MCF 10A (cell line): Measurements from ENCODE around the gene KCNB1. TPM values are rescaled to one million over a fixed set of nuclear protein-coding genes. Genes with fewer than 3 reads are reported as not detected.

Experiments used
- BruUV-seq: library from RNA; stranded (reverse); fragments of 400-500 nt; replicated peaks from 2 replicates; lab custom pipeline; 2021; lab: Mats Ljungman, UMichigan
- CTCF ChIA-PET: fragments of 300-600 bp; sonication (Branson Sonifier 250); formaldehyde crosslinking; extraction: SDS; loops from one replicate; lab custom pipeline; 2021; ENCODE audit warnings: antibody characterized with exemption, inconsistent platforms; lab: Yijun Ruan, JAX
- POLR2A ChIA-PET: fragments of 300-600, 350-650 bp; sonication (Branson Sonifier 250); formaldehyde crosslinking; extraction: SDS; loops from one replicate; lab custom pipeline; 2020; ENCODE audit warnings: antibody characterized with exemption, inconsistent platforms; lab: Yijun Ruan, JAX
- DNase-seq: peaks from one replicate; pipeline ENCODE4 v3.0.0-alpha.2; 2018; ENCODE audit not compliant: unreplicated experiment
- H3K27ac Mint-ChIP-seq: one replicate; pipeline ENCODE4 v1.8.0; 2022; ENCODE audit warnings: mild to moderate bottlenecking, low read depth, mixed read lengths; ENCODE audit not compliant: unreplicated experiment
- H3K27me3 Mint-ChIP-seq: one replicate; pipeline ENCODE4 v1.8.0; 2022; ENCODE audit warnings: mixed read lengths; ENCODE audit not compliant: insufficient read depth, unreplicated experiment
- H3K36me3 Mint-ChIP-seq: one replicate; pipeline ENCODE4 v1.8.0; 2022; ENCODE audit warnings: mild to moderate bottlenecking, moderate library complexity, mixed read lengths; ENCODE audit not compliant: insufficient read depth, unreplicated experiment
- H3K4me1 Mint-ChIP-seq: one replicate; pipeline ENCODE4 v1.8.0; 2022; ENCODE audit warnings: mixed read lengths; ENCODE audit not compliant: insufficient read depth, unreplicated experiment
- H3K4me3 Mint-ChIP-seq: one replicate; pipeline ENCODE4 v1.8.0; 2022; ENCODE audit warnings: mild to moderate bottlenecking, moderate library complexity, mixed read lengths; ENCODE audit not compliant: unreplicated experiment
- H3K9me3 Mint-ChIP-seq: one replicate; pipeline ENCODE4 v1.8.0; 2022; ENCODE audit warnings: mixed read lengths; ENCODE audit not compliant: unreplicated experiment
- intact Hi-C: fragments of 100-400 bp; cut with micrococcal nuclease; formaldehyde crosslinking; loops from 2 replicates; pipeline ENCODE4 v1.14.1; 2022
- total RNA-seq: library from RNA; stranded (reverse); gene quantifications from 2 replicates; pipeline ENCODE4 v1.2.3, GENCODE V29; 2022
- TF ChIP-seq, protein P1 (sequence below): fragments of 200-600 bp; IDR thresholded peaks from one replicate; pipeline ENCODE4 v1.8.0; 2022; ENCODE audit warnings: antibody characterized with exemption, mild to moderate bottlenecking; ENCODE audit not compliant: unreplicated experiment

Gene KCNB1
- total RNA-seq, 1 experiment from 2014 or later, result 2.8 TPM

GRCh38 chr20:49403911-49404310 lies 78.6 kb downstream of the KCNB1 start:
- TF ChIP-seq, protein P1, sequence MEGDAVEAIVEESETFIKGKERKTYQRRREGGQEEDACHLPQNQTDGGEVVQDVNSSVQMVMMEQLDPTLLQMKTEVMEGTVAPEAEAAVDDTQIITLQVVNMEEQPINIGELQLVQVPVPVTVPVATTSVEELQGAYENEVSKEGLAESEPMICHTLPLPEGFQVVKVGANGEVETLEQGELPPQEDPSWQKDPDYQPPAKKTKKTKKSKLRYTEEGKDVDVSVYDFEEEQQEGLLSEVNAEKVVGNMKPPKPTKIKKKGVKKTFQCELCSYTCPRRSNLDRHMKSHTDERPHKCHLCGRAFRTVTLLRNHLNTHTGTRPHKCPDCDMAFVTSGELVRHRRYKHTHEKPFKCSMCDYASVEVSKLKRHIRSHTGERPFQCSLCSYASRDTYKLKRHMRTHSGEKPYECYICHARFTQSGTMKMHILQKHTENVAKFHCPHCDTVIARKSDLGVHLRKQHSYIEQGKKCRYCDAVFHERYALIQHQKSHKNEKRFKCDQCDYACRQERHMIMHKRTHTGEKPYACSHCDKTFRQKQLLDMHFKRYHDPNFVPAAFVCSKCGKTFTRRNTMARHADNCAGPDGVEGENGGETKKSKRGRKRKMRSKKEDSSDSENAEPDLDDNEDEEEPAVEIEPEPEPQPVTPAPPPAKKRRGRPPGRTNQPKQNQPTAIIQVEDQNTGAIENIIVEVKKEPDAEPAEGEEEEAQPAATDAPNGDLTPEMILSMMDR, result no peak
- BruUV-seq, result no TSS peak
- POLR2A ChIA-PET, result interaction anchor here (0.6 to 1.3 kb wide), 2 partner anchors 19 to 58 kb away, joined by 3 to 4 read pairs; no protein-coding TSS in a partner anchor
- intact Hi-C loops, result no loop called here
- Mint-ChIP-seq H3K27me3 (no peaks in the 10 kb centered on the region), H3K27ac (no peak overlapping the region), H3K36me3 (no peaks in the 10 kb centered on the region), H3K9me3 (peaks cover 8% of the 10 kb centered on the region), H3K4me1 (peaks cover 6% of the 10 kb centered on the region), H3K4me3 (no peak overlapping the region)
- CTCF ChIA-PET, result interaction anchor here (0.7 to 1.0 kb wide), 2 partner anchors 11 to 21 kb away, joined by 3 read pairs; no protein-coding TSS in a partner anchor
- no peak for DNase-seq

- H3K27ac Mint-ChIP-seq, result no peak overlapping the region
- POLR2A ChIA-PET, result interaction anchor here (1.0 to 1.3 kb wide), 2 partner anchors 11 to 18 kb away, joined by 4 to 5 read pairs; no protein-coding TSS in a partner anchor
- H3K27me3 Mint-ChIP-seq, result no peaks in the 10 kb centered on the region
- peaks cover 15% of the 10 kb centered on the region for H3K4me1 Mint-ChIP-seq
- DNase-seq, result no peak
- TF ChIP-seq, protein P1, result no peak
- no peaks in the 10 kb centered on the region for H3K36me3 Mint-ChIP-seq
- peaks cover 8% of the 10 kb centered on the region for H3K9me3 Mint-ChIP-seq
- CTCF ChIA-PET, result no interaction called here
- no TSS peak for BruUV-seq
- H3K4me3 Mint-ChIP-seq, result no peak overlapping the region
- intact Hi-C loops, result no loop called here
Measured at GRCh38 chr20:49403012-49403411, 79.5 kb downstream of the KCNB1 start.

- no TSS peak for BruUV-seq
- TF ChIP-seq, protein P1, result no peak
Measured at GRCh38 chr20:49400904-49401303, 81.6 kb downstream of the KCNB1 start.

GRCh38 chr20:49400410-49400809 lies 82.1 kb downstream of the KCNB1 start:
- DNase-seq, result no peak
- Mint-ChIP-seq H3K4me1 (peaks cover 20% of the 10 kb centered on the region), H3K4me3 (no peak overlapping the region), H3K27me3 (no peaks in the 10 kb centered on the region), H3K9me3 (peaks cover 8% of the 10 kb centered on the region), H3K27ac (no peak overlapping the region), H3K36me3 (no peaks in the 10 kb centered on the region)
- CTCF ChIA-PET, result interaction anchor here (0.6 kb wide), 1 partner anchor 20 kb away, joined by 4 read pairs; no protein-coding TSS in a partner anchor
- intact Hi-C loops, result no loop called here
- TF ChIP-seq, protein P1, result no peak
- POLR2A ChIA-PET, result no interaction called here
- no TSS peak for BruUV-seq

More at GRCh38 chr20:49400904-49401303, 81.6 kb downstream of the KCNB1 start:
- ChIA-PET POLR2A (interaction anchor here (0.7 kb wide), 1 partner anchor 418 kb away, joined by 4 read pairs; no protein-coding TSS in a partner anchor), CTCF (no interaction called here)
- H3K4me3 Mint-ChIP-seq, result no peak overlapping the region
- intact Hi-C loops, result no loop called here
- H3K27me3 Mint-ChIP-seq, result no peaks in the 10 kb centered on the region
- H3K9me3 Mint-ChIP-seq, result peaks cover 8% of the 10 kb centered on the region
- H3K36me3 Mint-ChIP-seq, result no peaks in the 10 kb centered on the region
- peaks cover 20% of the 10 kb centered on the region for H3K4me1 Mint-ChIP-seq
- DNase-seq, result no peak
- no peak overlapping the region for H3K27ac Mint-ChIP-seq
